ENCODE data around the gene AGPS. TPM values are rescaled to one million over a fixed set of nuclear protein-coding genes. Genes with fewer than 3 reads are reported as not detected.

Gene AGPS
- total RNA-seq, 2 experiments from 2014 or later: 58.7 to 67.3 TPM

DNA sequence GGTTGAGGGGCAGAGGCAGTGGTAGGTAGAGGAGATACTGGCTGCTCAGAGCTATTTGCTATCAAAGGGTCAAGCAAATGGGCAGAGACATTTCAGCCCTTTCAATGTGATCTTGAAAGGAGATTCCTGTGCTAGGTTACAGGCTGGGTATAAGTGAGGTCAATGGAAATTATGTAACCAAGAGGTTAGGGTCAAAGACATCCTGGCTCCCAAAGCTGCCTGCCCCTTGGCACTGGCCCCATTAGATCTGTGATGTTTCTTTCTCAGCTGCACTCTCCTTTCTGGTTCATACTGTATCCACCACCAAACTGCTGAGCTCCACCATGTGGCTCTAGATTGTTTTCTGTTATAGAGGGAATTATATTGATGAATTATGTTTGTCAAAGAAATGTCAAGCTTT is 200.4 kb downstream of the AGPS start:
- ATAC-seq: no peak
- Mint-ChIP-seq H3K27me3 (no peaks in the 10 kb centered on the region), H3K4me1 (no peaks in the 10 kb centered on the region), H3K27ac (no peak overlapping the region), H3K4me3 (no peak overlapping the region), H3K36me3 (ENCODE audit: low read depth) (no peaks in the 10 kb centered on the region), H3K9me3 (ENCODE audit: low read depth) (no peaks in the 10 kb centered on the region)
- no peak for DNase-seq
- intact Hi-C loops (cut with DNase I, micrococcal nuclease): no loop called here
- ChIA-PET CTCF (interaction anchor here (0.8 to 1.5 kb wide), 2 partner anchors 10 to 62 kb away, joined by 3 to 4 read pairs; no protein-coding TSS in a partner anchor), POLR2A (no interaction called here)

DNA sequence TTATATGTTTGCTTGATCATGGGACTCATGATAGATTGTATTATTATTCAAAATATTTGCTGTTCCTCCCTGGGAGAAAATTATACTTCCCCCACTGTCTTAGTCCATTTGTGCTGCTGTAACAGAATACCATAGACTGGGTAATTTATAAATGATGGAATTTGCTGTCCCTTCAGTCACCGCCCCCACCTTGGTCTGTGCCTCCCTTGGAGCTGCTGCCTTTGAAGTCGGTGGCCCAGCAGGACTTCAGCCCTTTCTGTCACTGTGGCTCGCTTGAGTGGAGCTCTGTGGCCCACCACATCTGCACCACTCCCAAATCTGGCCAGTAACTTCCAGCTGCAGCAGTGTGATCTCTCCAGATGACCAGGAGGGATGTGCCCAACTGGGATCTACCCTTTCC is 200.8 kb downstream of the AGPS start:
- CTCF ChIA-PET: interaction anchor here (0.8 kb wide), 1 partner anchor 9 kb away, joined by 4 read pairs; no protein-coding TSS in a partner anchor
- POLR2A ChIA-PET: no interaction called here
- DNase-seq: no peak
- Mint-ChIP-seq H3K4me3 (no peak overlapping the region), H3K4me1 (no peaks in the 10 kb centered on the region), H3K9me3 (ENCODE audit: low read depth) (no peaks in the 10 kb centered on the region), H3K27ac (no peak overlapping the region), H3K27me3 (peaks cover 2% of the 10 kb centered on the region), H3K36me3 (ENCODE audit: low read depth) (no peaks in the 10 kb centered on the region)
- no peak for ATAC-seq
- intact Hi-C loops (cut with DNase I, micrococcal nuclease): no loop called here

Other genes with a start within 250 kb of the AGPS start
- gene HNRNPA3, start 180.0 kb upstream of the AGPS start, total RNA-seq: 100 to 1,000 TPM; 200 to 290 TPM
- gene NFE2L2, start 128.0 kb upstream of the AGPS start, total RNA-seq: 10 to 100 TPM; 56.6 to 81.5 TPM

Data from activated CD4-positive, alpha-beta T cell treated with anti-CD3 and anti-CD28 coated beads for 36 hours (primary cell).